DND-41 (cell line): ENCODE measurements around the gene OPN1SW.

Source experiments
- ATAC-seq: fragments of 200-7000 bp; cut with Tn5 transposase; 3 replicates; pipeline ENCODE4 v1.9.1; 2021; ENCODE audit warnings: low read depth; ENCODE audit not compliant: insufficient read depth
- DNase-seq: peaks from one replicate; pipeline ENCODE4 v3.0.0-alpha.2; 2020
- H2AFZ ChIP-seq: 2 replicates; pipeline ENCODE4 v1.6.0; 2012; ENCODE audit warnings: low read depth, low read length
- H3K27ac ChIP-seq: 2 replicates; pipeline ENCODE4 v1.5.1; 2012; ENCODE audit warnings: low read length, inconsistent platforms
- H3K27me3 ChIP-seq: fragments of 200-600 bp; sonication (generic); 2 replicates; pipeline ENCODE4 v1.6.0; 2012; ENCODE audit warnings: low read length, mild to moderate bottlenecking, inconsistent platforms; ENCODE audit not compliant: insufficient read depth, poor library complexity
- H3K36me3 ChIP-seq: 2 replicates; pipeline ENCODE4 v1.5.1; 2012; ENCODE audit warnings: low read length, inconsistent platforms; ENCODE audit not compliant: insufficient read depth
- H3K4me1 ChIP-seq: 2 replicates; pipeline ENCODE4 v1.5.1; 2012; ENCODE audit warnings: mild to moderate bottlenecking, low read length; ENCODE audit not compliant: insufficient read depth
- H3K4me2 ChIP-seq: 2 replicates; pipeline ENCODE4 v1.6.0; 2012; ENCODE audit warnings: mild to moderate bottlenecking, moderate library complexity, low read length, inconsistent platforms; ENCODE audit not compliant: insufficient read depth
- H3K4me3 ChIP-seq, 2 experiments: fragments of 200-600 bp in 1 of 2; shearing (Covaris generic) in 1 of 2; 2 replicates each; pipeline ENCODE4 v1.5.1; 2012 to 2016; ENCODE audit warnings: inconsistent platforms in 2 of 2, low read length in 2 of 2, mild to moderate bottlenecking in 2 of 2, low read depth in 1 of 2, moderate library complexity in 1 of 2
- H3K79me2 ChIP-seq: 2 replicates; pipeline ENCODE4 v1.6.0; 2012; ENCODE audit warnings: low read length, inconsistent platforms; ENCODE audit not compliant: insufficient read depth
- H3K9ac ChIP-seq: 2 replicates; pipeline ENCODE4 v1.6.0; 2012; ENCODE audit warnings: low read depth, mild to moderate bottlenecking, inconsistent platforms, low read length, moderate library complexity
- H3K9me3 ChIP-seq: 2 replicates; pipeline ENCODE4 v1.5.1; 2012; ENCODE audit warnings: low read length, moderate library complexity, mild to moderate bottlenecking, inconsistent platforms; ENCODE audit not compliant: insufficient read depth, severe bottlenecking
- H4K20me1 ChIP-seq: 2 replicates; pipeline ENCODE4 v1.6.0; 2012; ENCODE audit warnings: low read length; ENCODE audit not compliant: insufficient read depth
- CTCF ChIP-seq: IDR thresholded peaks from 2 replicates; pipeline ENCODE4 v1.5.1; 2012; ENCODE audit warnings: borderline replicate concordance, low read length, moderate library complexity, mild to moderate bottlenecking; ENCODE audit not compliant: poor library complexity, severe bottlenecking; ENCODE audit errors: extremely low read depth
- EZH2 ChIP-seq: IDR thresholded peaks from 3 replicates; pipeline ENCODE4 v1.6.1; 2012; ENCODE audit warnings: borderline replicate concordance, low read depth, mild to moderate bottlenecking, moderate library complexity, low read length, inconsistent platforms; ENCODE audit not compliant: severe bottlenecking

Gene OPN1SW

GRCh38 chr7:128781851-128782250 is 6.3 kb upstream of the OPN1SW start:
- Histone ChIP-seq H3K27me3 (no peaks in the 10 kb centered on the region), H3K4me1 (no peaks in the 10 kb centered on the region), H4K20me1 (no peaks in the 10 kb centered on the region), H3K36me3 (no peaks in the 10 kb centered on the region), H3K4me2 (no peak overlapping the region), H3K79me2 (no peaks in the 10 kb centered on the region), H3K4me3 (no peak overlapping the region), H2AFZ (no peak overlapping the region), H3K9me3 (peaks cover 2% of the 10 kb centered on the region), H3K27ac (no peak overlapping the region), H3K9ac (no peak overlapping the region)
- ATAC-seq (no peak), DNase-seq (no peak)
- TF ChIP-seq EZH2: no peak
- no peak for TF ChIP-seq CTCF

GRCh38 chr7:128781126-128781525 is 5.5 kb upstream of the OPN1SW start:
- no peak for TF ChIP-seq CTCF
- TF ChIP-seq EZH2: no peak
- Histone ChIP-seq H3K4me3 (no peak overlapping the region), H2AFZ (no peak overlapping the region), H4K20me1 (no peaks in the 10 kb centered on the region), H3K4me2 (no peak overlapping the region), H3K36me3 (no peaks in the 10 kb centered on the region), H3K79me2 (no peaks in the 10 kb centered on the region), H3K4me1 (no peaks in the 10 kb centered on the region), H3K27ac (no peak overlapping the region), H3K9me3 (peaks cover 2% of the 10 kb centered on the region), H3K27me3 (no peaks in the 10 kb centered on the region), H3K9ac (no peak overlapping the region)
- DNase-seq (no peak), ATAC-seq (no peak)

- Histone ChIP-seq H3K4me2 (no peak overlapping the region), H3K79me2 (no peaks in the 10 kb centered on the region), H3K9ac (no peak overlapping the region), H3K27ac (no peak overlapping the region), H3K9me3 (peaks cover 2% of the 10 kb centered on the region), H4K20me1 (peaks cover 3% of the 10 kb centered on the region; the same call in 1 of the 2 replicates), H2AFZ (no peak overlapping the region), H3K4me3 (no peak overlapping the region), H3K36me3 (peaks cover 5% of the 10 kb centered on the region; the same call in 1 of the 2 replicates), H3K27me3 (no peaks in the 10 kb centered on the region), H3K4me1 (no peaks in the 10 kb centered on the region)
- TF ChIP-seq CTCF (no peak), EZH2 (no peak)
- DNase-seq (no peak), ATAC-seq (no peak)
Measured at GRCh38 chr7:128778946-128779345, 3.4 kb upstream of the OPN1SW start.
